T-helper 1 cell treated with Interleukin-12 subunit alpha and Interleukin-12 subunit beta and Interleukin-4 antibody, amounts not matched to agents 30 ng/mL and 1 ng/mL, for 36 hours (primary cell): ENCODE measurements around the gene MTM1. TPM values are rescaled to one million over a fixed set of nuclear protein-coding genes. Genes with fewer than 3 reads are reported as not detected.

Experiments used
- intact Hi-C: fragments of 100-400 bp; cut with micrococcal nuclease; formaldehyde crosslinking; loops from one replicate; pipeline ENCODE4 v1.15.1; 2024
- total RNA-seq: library from RNA; stranded (reverse); gene quantifications from 2 replicates; pipeline ENCODE4 v1.2.3, GENCODE V29; 2022

The MTM1 gene
- total RNA-seq, 1 donor from 2014 or later, result 35.4 TPM

DNA sequence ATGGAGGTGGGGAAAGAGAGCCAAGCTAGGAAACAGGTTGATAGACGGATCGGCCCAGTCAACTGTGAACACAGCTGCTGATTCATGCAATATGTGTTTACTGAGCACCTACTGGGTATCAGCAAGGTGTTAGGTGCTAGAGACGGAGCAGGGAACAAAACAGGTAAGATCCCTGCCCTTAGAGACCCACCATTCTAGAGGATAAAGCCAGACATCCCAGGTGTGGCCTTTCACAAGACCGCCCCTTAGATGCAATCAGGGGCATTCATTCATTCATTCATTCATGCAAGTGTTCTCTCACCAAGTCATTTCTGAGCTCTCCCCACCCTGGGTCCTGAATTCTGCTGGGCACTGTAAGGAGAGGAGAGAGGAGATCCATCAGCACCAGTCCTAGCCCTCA, 20.2 kb upstream of the MTM1 start:
- intact Hi-C loops, result loop anchor here (5.0 to 10.0 kb wide), 2 partner anchors 87 to 346 kb away; no protein-coding TSS in a partner anchor

DNA sequence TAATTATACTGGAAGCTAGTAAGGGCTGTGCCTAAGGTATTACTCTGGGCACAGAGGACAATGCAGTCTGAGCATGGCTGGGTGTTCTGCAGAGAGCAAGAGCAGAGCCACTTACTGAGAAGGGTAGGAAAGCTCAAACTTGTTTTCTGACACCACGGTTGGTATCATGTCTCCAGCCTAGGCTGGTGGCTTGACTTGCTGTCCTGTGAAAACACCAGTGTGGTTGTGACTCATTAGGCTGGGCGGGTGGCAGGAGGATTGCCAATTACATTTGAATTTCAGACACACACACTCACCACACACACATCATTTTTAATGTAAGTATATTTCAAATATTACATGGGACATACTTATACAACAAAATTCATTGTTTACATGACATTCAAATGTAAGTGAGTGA, 19.7 kb upstream of the MTM1 start:
- intact Hi-C loops, result loop anchor here (5.0 to 10.0 kb wide), 2 partner anchors 86 to 346 kb away; no protein-coding TSS in a partner anchor

DNA sequence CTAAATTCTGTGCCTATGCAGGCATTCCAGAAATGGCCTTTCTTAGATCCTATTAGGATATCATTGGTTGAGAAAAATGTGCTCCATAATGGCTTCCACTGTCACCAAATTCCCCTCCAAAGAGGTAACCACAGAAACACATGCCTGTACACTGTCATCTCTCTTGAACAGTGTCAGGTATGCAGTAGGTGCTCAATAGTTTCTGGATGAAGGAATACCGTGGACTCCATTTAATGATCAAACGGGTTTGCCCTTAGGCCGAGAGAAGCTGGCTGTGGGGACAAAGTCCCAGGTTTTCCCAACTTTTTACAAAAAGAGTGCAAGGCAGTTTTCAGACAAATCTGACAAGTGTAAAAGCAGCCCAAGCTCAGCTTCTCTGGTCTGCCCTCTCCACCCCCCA, 16.5 kb upstream of the MTM1 start:
- intact Hi-C loops, result no loop called here

DNA sequence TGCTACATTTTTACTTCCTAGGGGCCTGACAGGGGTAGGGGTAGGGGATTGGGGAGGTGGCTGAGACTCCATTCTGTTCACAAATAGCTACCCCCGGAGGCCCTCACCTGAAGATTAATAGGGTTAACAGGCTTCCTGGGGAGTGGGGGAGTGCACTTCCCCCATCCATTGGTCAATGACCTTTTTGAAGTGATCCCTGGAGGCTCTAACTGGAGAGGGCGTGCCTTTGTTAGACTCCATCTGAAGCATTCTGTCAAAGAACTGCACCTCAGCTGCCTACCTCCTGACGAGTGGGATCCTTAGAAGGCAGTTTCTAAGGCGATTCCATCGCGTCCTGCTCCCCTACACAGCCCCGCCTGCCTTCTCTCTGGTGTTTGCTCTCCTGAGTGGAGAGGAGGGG, 10.0 kb upstream of the MTM1 start:
- intact Hi-C loops, result no loop called here

- intact Hi-C loops, result no loop called here
Observed at GRCh38 chrX:150564838-150565237, 3.6 kb upstream of the MTM1 start.

DNA sequence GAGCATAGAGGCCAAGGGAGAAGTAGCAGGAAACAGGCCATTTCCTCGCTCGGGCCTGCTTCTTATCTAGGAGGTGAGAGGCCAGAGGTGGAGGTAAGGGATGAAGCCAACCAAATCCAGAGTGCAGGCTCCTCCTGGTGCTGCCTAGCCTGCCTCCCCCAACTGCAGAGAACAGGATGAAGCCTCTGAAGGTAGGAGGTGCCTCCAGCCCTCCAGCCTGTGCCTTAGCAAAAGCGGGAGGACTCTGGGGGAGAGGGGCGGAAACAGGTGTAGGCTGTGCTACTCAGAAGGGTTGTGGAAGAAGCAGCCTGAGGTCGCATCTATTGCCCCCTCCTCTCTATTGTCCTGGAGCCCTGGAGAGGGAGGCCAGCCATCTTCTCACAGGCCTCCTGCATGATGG, 2.9 kb upstream of the MTM1 start:
- intact Hi-C loops, result no loop called here

DNA sequence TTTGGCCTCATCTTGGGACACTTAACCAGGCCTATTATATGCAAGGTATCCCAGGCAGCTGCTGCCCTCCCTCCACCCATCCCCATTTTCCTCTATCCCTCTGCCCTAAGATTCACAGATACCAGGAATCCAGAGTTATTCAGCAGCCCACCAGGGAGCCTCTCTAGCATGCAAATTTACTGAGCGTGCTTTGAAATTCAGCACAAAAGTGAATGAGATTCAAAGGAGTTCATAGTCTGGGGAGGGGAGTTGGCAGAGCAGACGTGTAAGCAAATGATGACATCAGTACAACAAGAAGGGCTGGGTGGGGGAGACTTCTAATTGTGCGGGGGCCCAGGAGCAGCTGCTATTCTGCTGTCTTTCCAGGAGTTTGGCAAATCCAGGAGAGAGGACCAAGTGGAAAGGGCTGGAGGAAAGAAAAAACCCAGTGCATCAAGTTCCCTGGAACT, 1.7 kb upstream of the MTM1 start:
- intact Hi-C loops, result no loop called here

- intact Hi-C loops, result loop anchor here (1.0 to 2.0 kb wide), 5 partner anchors 21 to 629 kb away; partner anchors contain the start of genes EOLA2 and MAMLD1
Observed at GRCh38 chrX:150567645-150568319, 639 bp upstream of the MTM1 start.

DNA sequence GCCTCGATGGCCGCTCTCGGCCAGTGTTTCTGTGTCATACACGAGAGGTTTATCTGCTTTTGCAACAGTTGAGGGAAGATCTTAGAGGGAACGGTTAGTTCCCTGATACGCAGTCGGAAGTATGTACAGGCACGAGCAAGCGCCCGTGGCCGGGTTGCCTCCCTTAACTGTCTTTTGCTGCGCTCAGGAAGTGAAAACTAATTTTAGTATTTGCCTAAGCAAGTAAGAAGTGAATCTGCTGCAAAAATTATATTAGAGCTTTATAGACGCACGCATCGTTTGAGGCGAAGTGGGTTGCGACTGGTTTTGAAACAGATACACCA, 695 bp downstream of the MTM1 start:
- intact Hi-C loops, result loop anchor here (2.0 kb wide), 3 partner anchors 90 to 630 kb away; partner anchors contain the start of gene EOLA2

DNA sequence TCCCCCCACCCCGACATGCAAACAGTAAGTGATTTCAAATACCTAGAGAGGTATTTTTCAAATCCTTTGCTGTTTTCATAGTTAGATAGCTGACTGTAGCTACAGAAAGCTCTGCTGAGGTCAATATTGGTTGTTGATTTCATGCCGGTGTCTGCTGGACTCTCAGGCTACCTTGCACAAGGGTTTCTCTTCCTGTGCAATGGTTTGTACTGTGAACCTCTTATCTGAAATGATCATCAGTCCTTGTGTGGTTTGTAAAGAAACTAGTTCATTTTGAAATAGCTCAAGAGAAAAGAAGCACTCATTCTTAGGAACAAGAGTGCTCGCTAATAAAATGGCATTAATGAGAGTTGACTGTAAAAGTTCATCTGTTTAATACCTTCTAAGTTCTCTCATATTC, 2.1 kb downstream of the MTM1 start:
- intact Hi-C loops, result loop anchor here (2.0 to 5.0 kb wide), 3 partner anchors 16 to 827 kb away; partner anchors contain the start of genes CD99L2 and VMA21

DNA sequence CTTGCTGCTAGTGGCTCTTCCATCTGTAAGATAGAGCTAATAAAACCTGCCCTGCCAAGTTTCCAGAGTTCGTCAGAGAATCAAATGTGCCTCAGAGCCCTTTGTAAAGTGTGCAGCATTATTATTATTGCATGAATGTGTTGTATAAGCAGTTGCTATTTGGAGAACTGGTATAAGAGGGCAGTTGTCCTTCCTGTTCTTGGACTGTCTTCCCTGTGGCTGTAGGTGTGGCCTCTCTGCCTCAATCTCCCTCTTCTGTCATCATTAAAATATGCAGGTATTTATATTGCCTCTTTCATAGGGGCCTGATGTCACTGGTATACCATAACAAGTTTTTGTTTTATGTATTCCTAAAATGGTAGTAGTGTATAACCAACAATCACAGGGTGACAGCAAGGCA, 3.8 kb downstream of the MTM1 start:
- intact Hi-C loops, result loop anchor here (5.0 kb wide), 1 partner anchor 825 kb away; the partner anchor contains the start of gene VMA21

- intact Hi-C loops, result loop anchor here (1.0 to 5.0 kb wide), 2 partner anchors 9 to 824 kb away; partner anchors contain the start of gene VMA21
Observed at GRCh38 chrX:150573106-150573505, 4.7 kb downstream of the MTM1 start.

- intact Hi-C loops, result loop anchor here (1.0 to 5.0 kb wide), 2 partner anchors 9 to 824 kb away; partner anchors contain the start of gene VMA21
Observed at GRCh38 chrX:150573702-150574101, 5.3 kb downstream of the MTM1 start.

- intact Hi-C loops, result loop anchor here (5.0 kb wide), 2 partner anchors 143 to 823 kb away; partner anchors contain the start of gene VMA21
Observed at GRCh38 chrX:150574559-150575418, 6.4 kb downstream of the MTM1 start.

GRCh38 chrX:150575419-150575814, 7.0 kb downstream of the MTM1 start:
- intact Hi-C loops, result loop anchor here (5.0 kb wide), 1 partner anchor 142 kb away; no protein-coding TSS in a partner anchor

DNA sequence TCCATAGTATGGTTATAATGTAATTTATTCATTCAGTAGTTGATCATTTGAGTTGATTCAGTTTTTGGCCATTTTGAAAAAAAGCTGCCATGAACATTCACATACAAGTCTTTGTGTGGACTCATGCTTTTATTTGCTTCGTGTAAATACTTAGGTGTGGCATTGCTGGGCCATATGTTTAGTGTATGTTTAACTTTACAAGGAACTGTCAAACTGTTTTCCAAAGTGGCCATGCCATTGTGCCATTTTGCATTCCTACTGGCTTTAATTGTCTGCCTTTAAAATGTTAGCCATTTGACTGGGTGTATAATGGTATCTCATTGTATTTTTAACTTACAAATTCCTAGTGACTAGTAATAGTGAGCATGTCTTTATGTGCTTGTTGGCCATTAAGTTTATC, 8.8 kb downstream of the MTM1 start:
- intact Hi-C loops, result loop anchor here (5.0 kb wide), 1 partner anchor 140 kb away; no protein-coding TSS in a partner anchor

DNA sequence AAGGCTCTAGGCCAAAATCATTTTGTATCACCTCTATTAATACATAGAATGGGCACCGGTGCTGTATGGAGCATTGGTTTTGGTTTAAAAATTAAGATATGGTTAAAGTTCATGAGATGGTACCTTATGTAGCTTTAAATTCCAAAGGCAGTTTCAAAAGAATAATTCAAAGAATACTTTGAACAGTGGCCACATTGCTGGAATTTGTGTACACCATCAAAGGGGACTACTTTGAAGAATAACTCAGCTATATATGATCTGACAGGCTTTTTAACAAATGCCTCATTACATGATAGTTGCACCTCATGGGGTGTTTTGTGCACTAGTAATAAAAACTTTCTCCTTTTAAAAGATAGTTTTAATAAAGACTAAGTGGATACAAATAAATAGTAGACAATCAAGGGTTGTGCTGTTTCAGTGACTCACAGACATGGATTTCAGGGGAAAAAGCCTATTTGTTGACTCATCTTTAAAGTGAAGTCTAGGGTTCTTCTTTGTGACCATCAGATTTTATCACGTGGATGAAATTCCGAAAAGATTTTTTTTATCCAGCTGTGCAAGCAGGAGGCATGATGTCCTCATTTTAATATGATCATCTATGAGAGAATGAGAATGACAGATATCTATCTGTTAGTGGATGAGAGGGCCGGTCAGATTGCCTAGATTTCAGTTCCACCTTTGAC, 12.8 kb downstream of the MTM1 start:
- intact Hi-C loops, result no loop called here

DNA sequence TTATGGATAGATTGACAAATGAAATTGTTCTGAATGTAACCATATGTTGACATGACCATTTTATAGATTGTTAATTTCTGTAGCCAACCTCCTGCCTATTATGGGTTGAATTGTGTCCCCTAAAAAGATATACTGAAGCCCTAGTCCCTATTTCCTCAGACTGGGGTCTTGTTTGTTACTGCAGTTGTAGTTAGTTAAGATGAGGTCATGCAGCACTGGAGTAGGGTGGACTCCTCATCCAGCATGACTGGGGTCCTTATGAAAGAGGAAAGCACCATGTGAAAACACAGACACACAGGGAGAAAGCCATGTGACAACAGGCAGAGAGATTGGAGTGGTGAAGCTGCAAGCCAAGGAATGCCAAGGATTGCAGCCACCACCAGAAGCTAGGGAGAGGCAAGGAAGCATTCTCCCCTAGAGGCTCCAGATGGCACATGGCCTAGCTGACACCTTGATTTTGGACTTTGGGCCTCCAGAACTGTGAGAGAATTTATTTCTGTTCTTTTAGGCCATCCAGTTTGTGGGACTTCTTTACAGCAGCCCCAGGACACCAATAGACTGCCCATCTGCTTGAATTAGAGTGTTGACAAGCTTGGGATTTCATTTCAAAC, 14.0 kb downstream of the MTM1 start:
- intact Hi-C loops, result loop anchor here (1.0 kb wide), 1 partner anchor 9 kb away; no protein-coding TSS in a partner anchor

GRCh38 chrX:150587585-150588503, 19.4 kb downstream of the MTM1 start:
- intact Hi-C loops, result loop anchor here (2.0 to 5.0 kb wide), 2 partner anchors 17 to 141 kb away; no protein-coding TSS in a partner anchor

- intact Hi-C loops, result no loop called here
Observed at GRCh38 chrX:150594584-150594983, 26.2 kb downstream of the MTM1 start.
